Measurements from ENCODE around the gene CD93. TPM values are rescaled to one million over a fixed set of nuclear protein-coding genes. Genes with fewer than 3 reads are reported as not detected.

CD93 gene
- polyA plus RNA-seq, 1 donor from 2014 or later = not detected

GRCh38 chr20:23042270-23042669, 43.9 kb downstream of the CD93 start:
- no peak overlapping the region for H3K9ac ChIP-seq (ENCODE audit: low read length)
- H3K79me2 ChIP-seq (replicated peaks; ENCODE audit: insufficient read depth, low read length) = no peaks in the 10 kb centered on the region
- no peaks in the 10 kb centered on the region for H3K9me3 ChIP-seq (ENCODE audit: low read length)
- H3K4me3 ChIP-seq (ENCODE audit: low read length) = no peak overlapping the region
- no peaks in the 10 kb centered on the region for H3K36me3 ChIP-seq (ENCODE audit: insufficient read depth, low read length)
- H4K20me1 ChIP-seq (ENCODE audit: insufficient read depth) = no peaks in the 10 kb centered on the region
- no peak overlapping the region for H3K4me2 ChIP-seq (ENCODE audit: low read length)
- H3K27me3 ChIP-seq (ENCODE audit: insufficient read depth, low read depth, low read length) = peaks cover 73% of the 10 kb centered on the region
- H3K9me2 ChIP-seq (ENCODE audit: insufficient read depth, low read length) = no peaks in the 10 kb centered on the region
- no peak overlapping the region for H2AFZ ChIP-seq (ENCODE audit: low read depth, low read length)
- H3K27ac ChIP-seq (ENCODE audit: low read length) = no peak overlapping the region
- H3F3A ChIP-seq (ENCODE audit: insufficient read depth, low read length, poor library complexity, severe bottlenecking) = no peaks in the 10 kb centered on the region
- TF ChIP-seq MXI1 (conservative IDR thresholded peaks at IDR 0.05; ENCODE audit: poor library complexity, severe bottlenecking) (no peak), POLR2AphosphoS5 (IDR thresholded peaks at IDR 0.05) (no peak)

DNA sequence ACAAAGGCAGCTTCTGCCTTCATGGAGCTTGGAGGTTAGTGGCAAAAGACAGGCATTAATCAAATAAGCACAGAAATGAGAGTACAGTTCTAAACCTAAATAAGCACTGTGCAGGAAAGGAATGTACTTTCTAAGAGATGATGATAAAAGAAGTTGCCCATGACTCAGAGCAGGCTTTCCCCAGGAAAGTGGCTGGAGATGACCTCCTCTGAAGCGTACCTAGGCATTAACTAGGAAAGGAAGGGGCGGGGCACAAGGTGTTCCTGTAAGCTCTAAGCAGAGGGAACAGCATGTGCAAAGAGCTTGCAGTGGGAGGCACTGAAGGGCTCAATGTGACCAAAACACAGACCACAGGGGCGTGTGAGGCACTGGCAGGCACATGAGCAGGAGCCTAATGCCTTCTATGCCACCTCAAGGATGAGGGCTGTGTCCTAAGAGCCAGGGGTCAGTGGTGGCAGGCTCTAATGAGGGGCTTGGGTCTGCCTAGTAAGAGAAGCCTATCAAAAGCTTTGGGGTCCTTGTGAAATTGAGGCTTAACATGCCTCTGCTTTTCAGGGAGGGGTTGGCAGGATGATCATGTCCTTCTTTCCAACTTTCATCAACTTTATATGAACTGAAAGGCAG, 46.1 kb downstream of the CD93 start:
- no peak overlapping the region for H3K27ac ChIP-seq (ENCODE audit: low read length)
- H3K4me3 ChIP-seq (ENCODE audit: low read length) = no peak overlapping the region
- no peaks in the 10 kb centered on the region for H3K9me2 ChIP-seq (ENCODE audit: insufficient read depth, low read length)
- no peak overlapping the region for H3K9ac ChIP-seq (ENCODE audit: low read length)
- no peaks in the 10 kb centered on the region for H4K20me1 ChIP-seq (ENCODE audit: insufficient read depth)
- H3K79me2 ChIP-seq (replicated peaks; ENCODE audit: insufficient read depth, low read length) = no peaks in the 10 kb centered on the region
- H3K27me3 ChIP-seq (ENCODE audit: insufficient read depth, low read depth, low read length) = peaks cover 72% of the 10 kb centered on the region
- H3K36me3 ChIP-seq (ENCODE audit: insufficient read depth, low read length) = no peaks in the 10 kb centered on the region
- no peak overlapping the region for H2AFZ ChIP-seq (ENCODE audit: low read depth, low read length)
- H3F3A ChIP-seq (ENCODE audit: insufficient read depth, low read length, poor library complexity, severe bottlenecking) = no peaks in the 10 kb centered on the region
- H3K4me2 ChIP-seq (ENCODE audit: low read length) = no peak overlapping the region
- H3K9me3 ChIP-seq (ENCODE audit: low read length) = no peaks in the 10 kb centered on the region
- TF ChIP-seq CTCF (IDR thresholded peaks at IDR 0.05; ENCODE audit: poor library complexity, severe bottlenecking) = no peak
- TF ChIP-seq, protein P1, sequence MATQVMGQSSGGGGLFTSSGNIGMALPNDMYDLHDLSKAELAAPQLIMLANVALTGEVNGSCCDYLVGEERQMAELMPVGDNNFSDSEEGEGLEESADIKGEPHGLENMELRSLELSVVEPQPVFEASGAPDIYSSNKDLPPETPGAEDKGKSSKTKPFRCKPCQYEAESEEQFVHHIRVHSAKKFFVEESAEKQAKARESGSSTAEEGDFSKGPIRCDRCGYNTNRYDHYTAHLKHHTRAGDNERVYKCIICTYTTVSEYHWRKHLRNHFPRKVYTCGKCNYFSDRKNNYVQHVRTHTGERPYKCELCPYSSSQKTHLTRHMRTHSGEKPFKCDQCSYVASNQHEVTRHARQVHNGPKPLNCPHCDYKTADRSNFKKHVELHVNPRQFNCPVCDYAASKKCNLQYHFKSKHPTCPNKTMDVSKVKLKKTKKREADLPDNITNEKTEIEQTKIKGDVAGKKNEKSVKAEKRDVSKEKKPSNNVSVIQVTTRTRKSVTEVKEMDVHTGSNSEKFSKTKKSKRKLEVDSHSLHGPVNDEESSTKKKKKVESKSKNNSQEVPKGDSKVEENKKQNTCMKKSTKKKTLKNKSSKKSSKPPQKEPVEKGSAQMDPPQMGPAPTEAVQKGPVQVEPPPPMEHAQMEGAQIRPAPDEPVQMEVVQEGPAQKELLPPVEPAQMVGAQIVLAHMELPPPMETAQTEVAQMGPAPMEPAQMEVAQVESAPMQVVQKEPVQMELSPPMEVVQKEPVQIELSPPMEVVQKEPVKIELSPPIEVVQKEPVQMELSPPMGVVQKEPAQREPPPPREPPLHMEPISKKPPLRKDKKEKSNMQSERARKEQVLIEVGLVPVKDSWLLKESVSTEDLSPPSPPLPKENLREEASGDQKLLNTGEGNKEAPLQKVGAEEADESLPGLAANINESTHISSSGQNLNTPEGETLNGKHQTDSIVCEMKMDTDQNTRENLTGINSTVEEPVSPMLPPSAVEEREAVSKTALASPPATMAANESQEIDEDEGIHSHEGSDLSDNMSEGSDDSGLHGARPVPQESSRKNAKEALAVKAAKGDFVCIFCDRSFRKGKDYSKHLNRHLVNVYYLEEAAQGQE (IDR thresholded peaks at IDR 0.05; ENCODE audit: borderline replicate concordance) = no peak
- TF ChIP-seq POLR2AphosphoS5 (IDR thresholded peaks at IDR 0.05) = no peak
- TF ChIP-seq RAD21 (conservative IDR thresholded peaks at IDR 0.05) = no peak
- TF ChIP-seq TAF1 (IDR thresholded peaks at IDR 0.05; ENCODE audit: low read depth) = no peak
- no peak for TF ChIP-seq EZH2 (IDR thresholded peaks at IDR 0.05; ENCODE audit: borderline replicate concordance, insufficient read depth, low read length, poor library complexity, severe bottlenecking)
- TF ChIP-seq EP300 (conservative IDR thresholded peaks at IDR 0.05; ENCODE audit: poor library complexity, severe bottlenecking) = no peak
- TF ChIP-seq MXI1 (conservative IDR thresholded peaks at IDR 0.05; ENCODE audit: poor library complexity, severe bottlenecking) = no peak
- no peak for TF ChIP-seq SMC3 (conservative IDR thresholded peaks at IDR 0.05; ENCODE audit: poor library complexity)

Measured in neural cell (in vitro differentiated cells).